GM12873 (cell line): ENCODE data around the gene SLC12A9.

Experiments used
- TF ChIP-seq, protein P1 (sequence below): IDR thresholded peaks from 2 replicates; pipeline ENCODE4 v1.5.1; 2012; ENCODE audit warnings: low read depth, mild to moderate bottlenecking, moderate library complexity, low read length, control low read depth; ENCODE audit not compliant: insufficient read depth; ENCODE audit errors: missing control alignments

Gene SLC12A9

DNA sequence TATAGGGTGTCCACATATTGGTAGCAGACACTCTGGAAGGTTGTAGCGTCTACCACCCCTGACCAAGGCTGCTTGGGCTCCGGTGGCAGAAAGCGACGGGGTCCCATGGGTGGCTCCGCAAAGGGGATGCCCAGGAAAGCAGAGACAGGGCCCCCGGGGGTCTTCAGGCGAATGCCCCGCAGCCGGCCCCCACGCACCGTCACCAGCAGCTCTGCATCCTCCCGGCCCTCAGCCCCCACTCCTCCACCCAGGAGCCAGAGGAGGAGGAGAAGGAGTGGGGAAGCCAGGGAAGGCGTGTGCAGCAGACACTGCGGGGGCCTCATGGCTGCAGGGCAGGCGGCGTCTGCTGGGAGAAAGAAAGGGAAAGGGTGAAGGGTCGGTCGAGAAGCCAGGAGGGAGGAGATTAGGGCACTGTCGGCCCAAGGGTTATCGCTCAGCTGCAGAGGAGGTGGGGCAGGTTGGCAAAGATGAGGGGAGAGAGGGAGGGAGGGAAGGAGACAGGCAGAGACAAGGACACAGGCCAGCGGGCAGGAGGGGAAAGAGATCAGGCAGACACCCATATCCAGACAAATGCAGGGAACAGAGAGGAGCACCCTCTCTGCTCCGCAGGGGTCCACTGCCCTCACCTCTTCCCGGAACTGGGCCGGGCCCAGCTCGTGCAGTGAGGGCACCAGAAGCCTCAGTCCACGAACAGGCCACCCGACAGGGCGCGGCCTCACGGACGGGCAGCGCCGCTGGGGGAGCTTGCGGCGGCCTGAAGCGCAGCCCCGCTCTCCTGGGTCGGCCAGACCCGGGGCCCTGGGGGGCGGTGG is 41.6 kb downstream of the SLC12A9 start:
- TF ChIP-seq, protein P1, sequence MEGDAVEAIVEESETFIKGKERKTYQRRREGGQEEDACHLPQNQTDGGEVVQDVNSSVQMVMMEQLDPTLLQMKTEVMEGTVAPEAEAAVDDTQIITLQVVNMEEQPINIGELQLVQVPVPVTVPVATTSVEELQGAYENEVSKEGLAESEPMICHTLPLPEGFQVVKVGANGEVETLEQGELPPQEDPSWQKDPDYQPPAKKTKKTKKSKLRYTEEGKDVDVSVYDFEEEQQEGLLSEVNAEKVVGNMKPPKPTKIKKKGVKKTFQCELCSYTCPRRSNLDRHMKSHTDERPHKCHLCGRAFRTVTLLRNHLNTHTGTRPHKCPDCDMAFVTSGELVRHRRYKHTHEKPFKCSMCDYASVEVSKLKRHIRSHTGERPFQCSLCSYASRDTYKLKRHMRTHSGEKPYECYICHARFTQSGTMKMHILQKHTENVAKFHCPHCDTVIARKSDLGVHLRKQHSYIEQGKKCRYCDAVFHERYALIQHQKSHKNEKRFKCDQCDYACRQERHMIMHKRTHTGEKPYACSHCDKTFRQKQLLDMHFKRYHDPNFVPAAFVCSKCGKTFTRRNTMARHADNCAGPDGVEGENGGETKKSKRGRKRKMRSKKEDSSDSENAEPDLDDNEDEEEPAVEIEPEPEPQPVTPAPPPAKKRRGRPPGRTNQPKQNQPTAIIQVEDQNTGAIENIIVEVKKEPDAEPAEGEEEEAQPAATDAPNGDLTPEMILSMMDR, result no peak

- TF ChIP-seq, protein P1, result peak; percentile 75
Observed at GRCh38 chr7:100894860-100895700, 42.6 kb downstream of the SLC12A9 start.

GRCh38 chr7:100895701-100895955 is 43.1 kb downstream of the SLC12A9 start, which contains the start of gene ACHE:
Gene ACHE, minus strand, starts transcription at chr7:100895888. Its CDS starts 1,656 bp downstream, at chr7:100894232.
- TF ChIP-seq, protein P1, result no peak

- TF ChIP-seq, protein P1, result no peak
Observed at GRCh38 chr7:100895956-100896731, 43.6 kb downstream of the SLC12A9 start.

DNA sequence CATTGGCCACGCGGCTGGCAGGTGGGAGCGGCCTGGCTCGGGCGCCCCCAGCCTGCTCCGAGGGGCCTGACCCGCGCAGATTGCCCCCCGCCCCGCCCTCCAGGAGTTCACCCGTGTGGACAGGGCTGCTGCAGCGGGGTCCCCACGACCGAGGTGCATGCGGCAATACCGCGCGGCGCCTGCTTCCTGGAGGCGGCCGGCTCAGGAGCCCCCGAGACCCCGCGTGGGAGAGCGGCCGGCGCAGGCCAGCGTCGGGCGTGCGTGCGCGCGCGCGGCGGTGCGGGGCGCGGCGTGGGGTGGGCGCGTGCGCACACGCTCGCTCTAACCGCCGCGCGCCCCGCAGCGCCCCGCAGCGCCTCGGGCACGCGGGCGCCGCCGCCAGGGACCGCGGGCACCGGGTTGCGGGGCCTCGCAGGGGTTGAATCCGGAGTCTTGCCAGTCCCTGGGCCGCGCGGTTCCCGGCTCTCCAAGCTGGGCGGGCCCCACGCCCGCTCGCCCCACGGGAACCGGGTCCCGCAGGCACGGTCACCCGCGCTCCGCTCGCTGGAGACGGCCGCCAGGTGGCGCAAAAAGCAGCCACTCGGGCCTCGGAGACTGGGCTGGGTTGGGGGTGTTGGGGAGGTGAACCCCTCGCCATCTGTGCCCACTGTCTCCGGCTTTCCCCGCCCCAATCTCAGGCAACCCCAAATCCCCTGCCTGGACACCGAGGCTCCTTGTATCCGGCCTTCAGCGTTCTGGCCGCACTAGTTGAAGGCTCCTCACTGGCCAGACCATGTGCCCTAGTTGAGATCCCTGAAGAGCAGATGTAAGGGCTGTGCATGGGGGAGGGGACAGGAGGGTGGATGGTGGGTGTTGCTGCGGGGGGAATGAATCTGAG is 44.5 kb downstream of the SLC12A9 start:
- TF ChIP-seq, protein P1, result peak; percentile 80

GRCh38 chr7:100897772-100898454 is 45.4 kb downstream of the SLC12A9 start:
- TF ChIP-seq, protein P1, result no peak
